ENCODE results near the gene SLC30A2. TPM values are rescaled to one million over a fixed set of nuclear protein-coding genes. Genes with fewer than 3 reads are reported as not detected.

SLC30A2 gene
- total RNA-seq, 1 experiment from 2014 or later, result 3.0 TPM

DNA sequence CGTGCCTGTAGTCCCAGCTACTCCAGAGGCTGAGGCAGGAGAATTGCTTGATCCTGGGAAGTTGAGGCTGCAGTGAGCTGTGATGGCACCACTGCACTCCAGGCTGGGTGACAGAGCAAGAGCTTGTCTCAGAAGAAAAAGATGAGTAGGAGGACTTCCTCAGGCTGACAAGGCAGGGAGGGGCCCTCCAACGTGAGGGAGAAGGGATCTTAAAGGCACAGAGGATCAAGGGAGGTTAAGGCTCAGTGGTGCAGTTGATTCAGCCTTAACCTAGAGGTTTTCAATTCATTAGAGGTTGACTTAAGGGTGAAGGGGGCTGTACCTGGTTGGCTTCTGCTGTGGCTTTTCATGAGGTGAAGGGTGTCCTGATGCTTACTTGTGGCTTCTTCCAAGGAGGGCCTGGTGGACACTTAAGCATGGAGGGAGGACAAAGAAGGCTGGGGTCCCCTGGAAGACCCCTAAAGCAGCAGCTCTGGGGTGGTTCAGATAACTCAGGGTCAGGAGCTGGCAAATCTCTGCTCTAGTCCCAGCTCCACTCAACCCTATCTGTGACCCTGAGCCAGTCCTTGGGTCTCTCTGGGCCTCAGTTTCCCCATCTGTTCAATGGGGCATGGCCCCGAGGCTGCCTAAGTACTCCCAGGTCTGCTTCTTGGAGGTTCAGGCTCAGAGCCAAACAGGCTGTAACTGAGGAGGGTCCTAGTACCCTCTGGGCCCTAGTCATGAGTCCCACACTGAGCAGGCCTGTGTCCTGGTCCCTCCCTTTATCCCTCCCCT is 18.0 kb downstream of the SLC30A2 start:
- Histone ChIP-seq H3K36me3 (ENCODE audit: control insufficient read depth, insufficient read depth, low read length) (no peaks in the 10 kb centered on the region), H3K9me3 (no peaks in the 10 kb centered on the region), H3K4me3 (ENCODE audit: low read depth, low read length) (no peak overlapping the region), H3K4me1 (no peaks in the 10 kb centered on the region), H3K27me3 (replicated peaks; ENCODE audit: control insufficient read depth, insufficient read depth, low read length) (no peaks in the 10 kb centered on the region)
- no peak overlapping the region for H3K4me3 Mint-ChIP-seq (ENCODE audit: unreplicated experiment)
- CTCF ChIA-PET, result interaction anchor here (0.7 kb wide), 1 partner anchor 8 kb away, joined by 3 read pairs; no protein-coding TSS in a partner anchor
- H3K27me3 Mint-ChIP-seq (ENCODE audit: insufficient read depth, unreplicated experiment), result no peaks in the 10 kb centered on the region
- H3K4me1 Mint-ChIP-seq (ENCODE audit: low read depth, unreplicated experiment), result no peaks in the 10 kb centered on the region
- no peak for DNase-seq
- H3K36me3 Mint-ChIP-seq (ENCODE audit: insufficient read depth, unreplicated experiment), result no peaks in the 10 kb centered on the region
- POLR2A ChIA-PET, result no interaction called here
- no peaks in the 10 kb centered on the region for H3K9me3 Mint-ChIP-seq (ENCODE audit: unreplicated experiment)
- intact Hi-C loops (cut with micrococcal nuclease; ENCODE audit: unreplicated experiment), result no loop called here
- no peak for TF ChIP-seq CTCF (IDR thresholded peaks at IDR 0.05; ENCODE audit: insufficient read depth in 1 of 2, low read depth in 1 of 2, low read length in 1 of 2, severe bottlenecking in 1 of 2, unreplicated experiment in 1 of 2)
- BruUV-seq (replicated peaks), result no TSS peak
- H3K27ac Mint-ChIP-seq (ENCODE audit: unreplicated experiment), result no peak overlapping the region

- Histone ChIP-seq H3K9me3 (no peaks in the 10 kb centered on the region), H3K27me3 (replicated peaks; ENCODE audit: control insufficient read depth, insufficient read depth, low read length) (no peaks in the 10 kb centered on the region), H3K36me3 (ENCODE audit: control insufficient read depth, insufficient read depth, low read length) (no peaks in the 10 kb centered on the region), H3K4me3 (ENCODE audit: low read depth, low read length) (no peak overlapping the region), H3K4me1 (no peaks in the 10 kb centered on the region)
- no TSS peak for BruUV-seq (replicated peaks)
- Mint-ChIP-seq H3K9me3 (ENCODE audit: unreplicated experiment) (no peaks in the 10 kb centered on the region), H3K4me3 (ENCODE audit: unreplicated experiment) (no peak overlapping the region), H3K36me3 (ENCODE audit: insufficient read depth, unreplicated experiment) (no peaks in the 10 kb centered on the region), H3K27me3 (ENCODE audit: insufficient read depth, unreplicated experiment) (no peaks in the 10 kb centered on the region), H3K4me1 (ENCODE audit: low read depth, unreplicated experiment) (peaks cover 7% of the 10 kb centered on the region), H3K27ac (ENCODE audit: unreplicated experiment) (no peak overlapping the region)
- intact Hi-C loops (cut with micrococcal nuclease; ENCODE audit: unreplicated experiment), result no loop called here
- no peak for TF ChIP-seq CTCF (IDR thresholded peaks at IDR 0.05; ENCODE audit: insufficient read depth in 1 of 2, low read depth in 1 of 2, low read length in 1 of 2, severe bottlenecking in 1 of 2, unreplicated experiment in 1 of 2)
- DNase-seq, result no peak
- POLR2A ChIA-PET, result no interaction called here
- CTCF ChIA-PET, result no interaction called here
Measured at GRCh38 chr1:26025517-26025916, 20.4 kb downstream of the SLC30A2 start.

- no peaks in the 10 kb centered on the region for H3K36me3 Mint-ChIP-seq (ENCODE audit: insufficient read depth, unreplicated experiment)
- Histone ChIP-seq H3K9me3 (no peaks in the 10 kb centered on the region), H3K4me3 (ENCODE audit: low read depth, low read length) (no peak overlapping the region), H3K27me3 (replicated peaks; ENCODE audit: control insufficient read depth, insufficient read depth, low read length) (no peaks in the 10 kb centered on the region), H3K4me1 (no peaks in the 10 kb centered on the region), H3K36me3 (ENCODE audit: control insufficient read depth, insufficient read depth, low read length) (no peaks in the 10 kb centered on the region)
- H3K4me1 Mint-ChIP-seq (ENCODE audit: low read depth, unreplicated experiment), result peaks cover 7% of the 10 kb centered on the region
- H3K27me3 Mint-ChIP-seq (ENCODE audit: insufficient read depth, unreplicated experiment), result no peaks in the 10 kb centered on the region
- POLR2A ChIA-PET, result no interaction called here
- no TSS peak for BruUV-seq (replicated peaks)
- H3K9me3 Mint-ChIP-seq (ENCODE audit: unreplicated experiment), result no peaks in the 10 kb centered on the region
- no peak overlapping the region for H3K27ac Mint-ChIP-seq (ENCODE audit: unreplicated experiment)
- no peak for TF ChIP-seq CTCF (IDR thresholded peaks at IDR 0.05; ENCODE audit: insufficient read depth in 1 of 2, low read depth in 1 of 2, low read length in 1 of 2, severe bottlenecking in 1 of 2, unreplicated experiment in 1 of 2)
- intact Hi-C loops (cut with micrococcal nuclease; ENCODE audit: unreplicated experiment), result no loop called here
- DNase-seq, result no peak
- no peak overlapping the region for H3K4me3 Mint-ChIP-seq (ENCODE audit: unreplicated experiment)
- CTCF ChIA-PET, result no interaction called here
Measured at GRCh38 chr1:26025060-26025459, 20.9 kb downstream of the SLC30A2 start.

Measured in Caco-2 (cell line).